Uterus (tissue), 4 donors: ENCODE results near the gene KCNA10. TPM values are rescaled to one million over a fixed set of nuclear protein-coding genes. Genes with fewer than 3 reads are reported as not detected.

Experiments used
- DNase-seq, 2 donors: peaks; one replicate each; pipeline ENCODE4 v3.0.0-alpha.2; 2019 to 2020
- H3K27ac ChIP-seq, 2 donors: fragments of 200-600 bp; sonication (generic); 1 replicate in 1 of 2; 2 replicates in 1 of 2; pipeline ENCODE4 v1.5.1; 2016 to 2018
- H3K27me3 ChIP-seq, 2 donors: fragments of 200-600 bp; sonication (generic); one replicate each; pipeline ENCODE4 v1.5.1; 2018 to 2019; ENCODE audit warnings: control low read depth in 1 of 2
- H3K36me3 ChIP-seq, 2 donors: fragments of 200-600 bp; sonication (generic); one replicate each; pipeline ENCODE4 v1.5.1; 2019; ENCODE audit warnings: control low read depth in 1 of 2
- H3K4me1 ChIP-seq, 2 donors: fragments of 200-600 bp; sonication (generic); one replicate each; pipeline ENCODE4 v1.5.1; 2018 to 2019; ENCODE audit warnings: control low read depth in 1 of 2
- H3K4me3 ChIP-seq, 2 donors: fragments of 200-600 bp; sonication (generic); 1 replicate in 1 of 2; 2 replicates in 1 of 2; pipeline ENCODE4 v1.5.1; 2018 to 2019; ENCODE audit warnings: mild to moderate bottlenecking in 1 of 2
- H3K9me3 ChIP-seq, 2 donors: fragments of 200-600 bp; sonication (generic); one replicate each; pipeline ENCODE4 v1.5.1; 2019; ENCODE audit warnings: control low read depth in 1 of 2
- CTCF ChIP-seq, 4 experiments: fragments of 200-600 bp in 2 of 4; fragments of 450-650 bp in 2 of 4; sonication (generic) in 2 of 4; IDR thresholded peaks; one replicate each; pipeline ENCODE4 v1.5.1; 2016 to 2019; ENCODE audit warnings: antibody characterized with exemption in 4 of 4, mild to moderate bottlenecking in 2 of 4, moderate library complexity in 1 of 4
- POLR2A ChIP-seq, 2 donors: fragments of 450-650 bp; IDR thresholded peaks; one replicate each; pipeline ENCODE4 v1.6.1; 2016; ENCODE audit warnings: antibody characterized with exemption in 2 of 2, mild to moderate bottlenecking in 1 of 2, moderate library complexity in 1 of 2
- intact Hi-C: fragments of 100-400 bp; cut with DNase I; formaldehyde crosslinking; loops from one replicate; pipeline ENCODE4 v1.15.1; 2023; ENCODE audit warnings: low total_unique reads
- total RNA-seq, 4 donors: library from RNA; depleted of rRNA in 3 of 4; stranded (reverse); fragments of >200 nt in 3 of 4; gene quantifications; one replicate each; pipeline versions ENCODE4 v1.1.0 to v1.2.4, GENCODE V29; 2014 to 2023
- donor health status: DM: yes; HTN: yes; CAD: no.

KCNA10 gene
- total RNA-seq, 4 donors from 2014 or later, result not detected

GRCh38 chr1:110524311-110525248 lies 5.6 kb upstream of the KCNA10 start:
- no peaks in the 10 kb centered on the region for H3K36me3 ChIP-seq
- H3K4me3 ChIP-seq, result no peak overlapping the region
- H3K27me3 ChIP-seq, result no peaks in the 10 kb centered on the region
- H3K27ac ChIP-seq, result no peak overlapping the region
- H3K9me3 ChIP-seq, result no peaks in the 10 kb centered on the region
- intact Hi-C loops, result no loop called here
- TF ChIP-seq POLR2A (IDR thresholded peaks at IDR 0.05) (no peak), CTCF (IDR thresholded peaks at IDR 0.05) (peak in 1 of 4 experiments; percentile 22)
- no peaks in the 10 kb centered on the region for H3K4me1 ChIP-seq
- no peak for DNase-seq

- no peaks in the 10 kb centered on the region for H3K36me3 ChIP-seq
- intact Hi-C loops, result no loop called here
- no peaks in the 10 kb centered on the region for H3K4me1 ChIP-seq
- H3K9me3 ChIP-seq, result no peaks in the 10 kb centered on the region
- DNase-seq, result no peak
- no peak overlapping the region for H3K4me3 ChIP-seq
- H3K27me3 ChIP-seq, result no peaks in the 10 kb centered on the region
- no peak overlapping the region for H3K27ac ChIP-seq
- TF ChIP-seq CTCF (IDR thresholded peaks at IDR 0.05), result no peak
- TF ChIP-seq POLR2A (IDR thresholded peaks at IDR 0.05), result no peak
These were observed 4.0 kb upstream of the KCNA10 start for GRCh38 chr1:110523011-110523410.

GRCh38 chr1:110522560-110522959 lies 3.6 kb upstream of the KCNA10 start:
- intact Hi-C loops, result no loop called here
- TF ChIP-seq POLR2A (IDR thresholded peaks at IDR 0.05) (no peak), CTCF (IDR thresholded peaks at IDR 0.05) (no peak)

GRCh38 chr1:110520827-110521226 lies 1.9 kb upstream of the KCNA10 start:
- no peak for DNase-seq
- H3K4me1 ChIP-seq, result no peaks in the 10 kb centered on the region
- no peaks in the 10 kb centered on the region for H3K27me3 ChIP-seq
- H3K9me3 ChIP-seq, result no peaks in the 10 kb centered on the region
- intact Hi-C loops, result no loop called here
- H3K36me3 ChIP-seq, result no peaks in the 10 kb centered on the region
- H3K4me3 ChIP-seq, result no peak overlapping the region
- TF ChIP-seq CTCF (IDR thresholded peaks at IDR 0.05) (no peak), POLR2A (IDR thresholded peaks at IDR 0.05) (no peak)
- no peak overlapping the region for H3K27ac ChIP-seq

More at GRCh38 chr1:110522560-110522959, 3.6 kb upstream of the KCNA10 start:
- Histone ChIP-seq H3K27me3 (no peaks in the 10 kb centered on the region), H3K4me1 (no peaks in the 10 kb centered on the region), H3K4me3 (no peak overlapping the region), H3K27ac (no peak overlapping the region), H3K36me3 (no peaks in the 10 kb centered on the region), H3K9me3 (no peaks in the 10 kb centered on the region)
- DNase-seq, result no peak

GRCh38 chr1:110515891-110516290 lies 3.1 kb downstream of the KCNA10 start:
- no peak overlapping the region for H3K27ac ChIP-seq
- no peak for TF ChIP-seq POLR2A (IDR thresholded peaks at IDR 0.05)
- no peak for TF ChIP-seq CTCF (IDR thresholded peaks at IDR 0.05)
- intact Hi-C loops, result no loop called here
- H3K4me1 ChIP-seq, result no peaks in the 10 kb centered on the region
- no peak overlapping the region for H3K4me3 ChIP-seq
- H3K27me3 ChIP-seq, result no peaks in the 10 kb centered on the region
- no peaks in the 10 kb centered on the region for H3K9me3 ChIP-seq
- DNase-seq, result no peak
- no peaks in the 10 kb centered on the region for H3K36me3 ChIP-seq
